ENCODE results near the gene KRT28.
"Not testable (repeated sequence)": the region's sequence is repeated elsewhere in the genome, so short reads cannot be mapped to it uniquely, and the experiment has no call there.

Gene KRT28

GRCh38 chr17:40818733-40819527 lies 19.2 kb upstream of the KRT28 start:
- DNase-seq (ENCODE audit: low read depth, low spot score): peak; percentile 86

- no peak for DNase-seq (ENCODE audit: low read depth, low spot score)
Measured at GRCh38 chr17:40818343-40818732, 18.6 kb upstream of the KRT28 start.

- DNase-seq (ENCODE audit: low read depth, low spot score): no peak
Measured at GRCh38 chr17:40817103-40817682, 17.4 kb upstream of the KRT28 start.

GRCh38 chr17:40816569-40816968 lies 16.8 kb upstream of the KRT28 start:
- no peak for DNase-seq (ENCODE audit: low read depth, low spot score)

GRCh38 chr17:40815381-40815780 lies 15.6 kb upstream of the KRT28 start:
- no peak for DNase-seq (ENCODE audit: low read depth, low spot score)

- not testable (repeated sequence) for DNase-seq (ENCODE audit: low read depth, low spot score)
Measured at GRCh38 chr17:40814657-40815056, 14.9 kb upstream of the KRT28 start.

GRCh38 chr17:40813804-40814203 lies 14.0 kb upstream of the KRT28 start:
- no peak for DNase-seq (ENCODE audit: low read depth, low spot score)

GRCh38 chr17:40812639-40813038 lies 12.9 kb upstream of the KRT28 start:
- no peak for DNase-seq (ENCODE audit: low read depth, low spot score)

GRCh38 chr17:40810494-40810893 lies 10.7 kb upstream of the KRT28 start:
- no peak for DNase-seq (ENCODE audit: low read depth, low spot score)

- DNase-seq (ENCODE audit: low read depth, low spot score): no peak
Measured at GRCh38 chr17:40809721-40810421, 10.1 kb upstream of the KRT28 start.

GRCh38 chr17:40806131-40806530 lies 6.4 kb upstream of the KRT28 start:
- DNase-seq (ENCODE audit: low read depth, low spot score): no peak

GRCh38 chr17:40803617-40804082 lies 3.9 kb upstream of the KRT28 start:
- peak; percentile 80 for DNase-seq (ENCODE audit: low read depth, low spot score)

- DNase-seq (ENCODE audit: low read depth, low spot score): no peak
Measured at GRCh38 chr17:40801157-40801556, 1.4 kb upstream of the KRT28 start.

- no peak for DNase-seq (ENCODE audit: low read depth, low spot score)
Measured at GRCh38 chr17:40800381-40800780, 622 bp upstream of the KRT28 start.

- DNase-seq (ENCODE audit: low read depth, low spot score): no peak
Measured at GRCh38 chr17:40796846-40797245, 2.9 kb downstream of the KRT28 start.

- DNase-seq (ENCODE audit: low read depth, low spot score): no peak
Measured at GRCh38 chr17:40795019-40795667, 4.6 kb downstream of the KRT28 start.

- no peak for DNase-seq (ENCODE audit: low read depth, low spot score)
Measured at GRCh38 chr17:40794466-40794865, 5.3 kb downstream of the KRT28 start.

- no peak for DNase-seq (ENCODE audit: low read depth, low spot score)
Measured at GRCh38 chr17:40793832-40794231, 5.9 kb downstream of the KRT28 start.

GRCh38 chr17:40791787-40792436 lies 7.8 kb downstream of the KRT28 start:
- DNase-seq (ENCODE audit: low read depth, low spot score): no peak

- DNase-seq (ENCODE audit: low read depth, low spot score): no peak
Measured at GRCh38 chr17:40791111-40791510, 8.6 kb downstream of the KRT28 start.

GRCh38 chr17:40782450-40782849 lies 17.3 kb downstream of the KRT28 start, which contains the start of gene KRT27:
Gene KRT27, minus strand, starts transcription at chr17:40782550. Its CDS starts 57 bp downstream, at chr17:40782493.
- no peak for DNase-seq (ENCODE audit: low read depth, low spot score)
